ENCODE measurements around the gene DUOX2. TPM values are rescaled to one million over a fixed set of nuclear protein-coding genes. Genes with fewer than 3 reads are reported as not detected.

DUOX2 gene
- total and polyA plus RNA-seq, 2 of the 8 experiments (the other 6 are each of a cell fraction or from before 2014, with no cell fraction given): 0.08 TPM; not detected in 1

DNA sequence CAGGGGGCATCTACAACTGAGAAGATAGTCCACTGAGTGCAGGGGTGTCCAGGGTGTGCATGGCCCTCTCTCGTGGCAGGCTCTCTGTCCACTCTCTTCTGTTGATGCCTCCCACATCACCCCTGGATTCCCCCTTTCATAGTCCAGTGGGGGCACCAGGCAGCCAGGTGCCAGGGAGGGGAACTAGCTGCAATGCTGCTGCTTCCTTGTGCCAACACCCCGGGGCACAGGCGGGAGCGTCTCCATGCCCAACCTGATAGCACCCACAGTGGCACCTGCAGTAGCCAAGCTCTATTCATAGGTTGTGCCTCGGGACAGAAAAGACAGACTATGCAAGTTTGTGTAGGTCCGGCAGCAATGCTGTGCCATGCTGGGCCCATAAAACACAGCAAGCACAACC, 11.7 kb downstream of the DUOX2 start:
- Histone ChIP-seq H3K4me1 (replicated peaks in 1 of 4; ENCODE audit: control insufficient read depth in 3 of 4, insufficient read depth in 4 of 4, low read length in 3 of 4) (peaks cover 0 to 11% (median 8%) of the 10 kb centered on the region in 4 experiments; a peak in 5 of 7 replicates), H2BK20ac (ENCODE audit: low read length) (no peak overlapping the region), H3K4me2 (ENCODE audit: insufficient read depth in 1 of 2, low read depth in 2 of 2, low read length in 2 of 2) (no peak overlapping the region; a peak in 1 of 4 replicates), H4K20me1 (replicated peaks in 1 of 2; ENCODE audit: control insufficient read depth in 1 of 2, insufficient read depth in 2 of 2, low read length in 2 of 2) (no peaks in the 10 kb centered on the region), H2BK12ac (ENCODE audit: low read depth, low read length) (peak overlapping the region; percentile 62; the same call in 1 of the 2 replicates), H3K23ac (ENCODE audit: insufficient read length) (no peak overlapping the region), H3K14ac (ENCODE audit: insufficient read length) (no peak overlapping the region), H3K18ac (ENCODE audit: extremely low read depth, low read length) (no peak overlapping the region), H3K23me2 (ENCODE audit: low read depth, low read length) (no peaks in the 10 kb centered on the region; the same call in 1 of the 2 replicates), H4K8ac (ENCODE audit: extremely low read depth, insufficient read depth, low read length) (no peak overlapping the region), H3K4ac (replicated peaks; ENCODE audit: insufficient read length, low read depth, low read length) (no peak overlapping the region), H3K79me1 (ENCODE audit: low read depth, low read length) (no peaks in the 10 kb centered on the region), H3K27ac (ENCODE audit: low read depth, low read length) (no peak overlapping the region), H3K56ac (replicated peaks; ENCODE audit: insufficient read length, low read depth, low read length) (no peak overlapping the region), H2BK5ac (ENCODE audit: low read depth, low read length) (no peak overlapping the region), H2AK5ac (ENCODE audit: low read depth, low read length) (no peak overlapping the region), H3K79me2 (ENCODE audit: control insufficient read depth in 1 of 2, insufficient read depth in 2 of 2, low read length in 2 of 2) (no peaks in the 10 kb centered on the region), H3K27me3 (replicated peaks in 1 of 4; ENCODE audit: control insufficient read depth in 3 of 4, extremely low read depth in 1 of 4, insufficient read depth in 3 of 4, low read length in 3 of 4) (peaks cover 0 to 9% (median 5%) of the 10 kb centered on the region in 4 experiments; a peak in 2 of 7 replicates), H3K9me3 (ENCODE audit: insufficient read depth in 2 of 2, low read depth in 1 of 2, low read length in 1 of 2) (no peaks in the 10 kb centered on the region), H3K4me3 (ENCODE audit: extremely low read depth in 1 of 4, insufficient read depth in 2 of 4, low read depth in 3 of 4, low read length in 4 of 4) (no peak overlapping the region), H3K36me3 (ENCODE audit: control insufficient read depth in 2 of 4, insufficient read depth in 4 of 4, low read length in 3 of 4) (no peaks in the 10 kb centered on the region), H3K9ac (replicated peaks in 1 of 4; ENCODE audit: extremely low read depth in 1 of 4, low read depth in 3 of 4, low read length in 3 of 4) (no peak overlapping the region), H4K5ac (ENCODE audit: insufficient read length, low read depth, low read length) (no peak overlapping the region), H2BK120ac (replicated peaks; ENCODE audit: low read depth, low read length) (no peak overlapping the region), H4K91ac (replicated peaks; ENCODE audit: insufficient read length, low read length) (peak overlapping the region; percentile 32), H2AFZ (ENCODE audit: low read length) (no peak overlapping the region), H2BK15ac (ENCODE audit: low read length) (no peak overlapping the region)
- WGBS, 2 experiments (ENCODE audit: extremely low coverage in 1 of 2, insufficient coverage in 1 of 2, insufficient read length in 1 of 2, insufficient replicate concordance in 2 of 2, low coverage in 1 of 2, low lambda C conversion rate in 2 of 2, missing lambda C conversion rate in 1 of 2): 92% methylated on average over 6 of the region's 6 CpGs; no CpG with 5 or more reads in 1 of the 2 experiments
- DNase-seq (ENCODE audit: low read depth in 1 of 2, low spot score in 2 of 2) (no peak), FAIRE-seq (no peak)
- ChIA-PET CTCF (ENCODE audit: partially characterized antibody) (interaction anchor here (0.7 to 2.1 kb wide), 3 partner anchors 14 to 24 kb away, joined by 5 to 8 read pairs (median 6); no protein-coding TSS in a partner anchor), POLR2A (ENCODE audit: partially characterized antibody) (interaction anchor here (1.1 kb wide), 1 partner anchor 20 kb away, joined by 3 read pairs; no protein-coding TSS in a partner anchor)
- TF ChIP-seq POU5F1 (IDR thresholded peaks at IDR 0.05; ENCODE audit: low read depth, low read length) (no peak), ATF2 (IDR thresholded peaks at IDR 0.05; ENCODE audit: low read length) (no peak), JUN (IDR thresholded peaks at IDR 0.05; ENCODE audit: low read depth, low read length) (no peak), PHF8 (conservative IDR thresholded peaks at IDR 0.05; ENCODE audit: low read depth, low read length) (no peak), KDM4A (IDR thresholded peaks at IDR 0.05; ENCODE audit: low read depth, low read length, severe bottlenecking) (no peak), SRF (IDR thresholded peaks at IDR 0.05; ENCODE audit: low read depth, low read length) (no peak), POLR2AphosphoS5 (IDR thresholded peaks at IDR 0.05; ENCODE audit: low read depth, low read length) (no peak), RFX5 (IDR thresholded peaks at IDR 0.05; ENCODE audit: borderline replicate concordance, low read depth, low read length) (no peak), BCL11A (IDR thresholded peaks at IDR 0.05; ENCODE audit: low read depth in 2 of 2, low read length in 2 of 2) (no peak), SUZ12 (IDR thresholded peaks at IDR 0.05; ENCODE audit: low read length) (no peak), SP4 (IDR thresholded peaks at IDR 0.05; ENCODE audit: low read length) (no peak), TCF12 (IDR thresholded peaks at IDR 0.05; ENCODE audit: low read depth, low read length) (no peak), MAFK (IDR thresholded peaks at IDR 0.05; ENCODE audit: low read depth, low read length) (no peak)
